HepG2 (cell line): ENCODE measurements around the gene KRTCAP3. TPM values are rescaled to one million over a fixed set of nuclear protein-coding genes. Genes with fewer than 3 reads are reported as not detected.

Experiments used
- ATAC-seq: fragments of 200-7000 bp; cut with Tn5 transposase; 3 replicates; pipeline ENCODE4 v1.9.1; 2020; ENCODE audit warnings: mild to moderate bottlenecking, moderate library complexity
- BruUV-seq: library from RNA; stranded (reverse); fragments of 400-500 nt; replicated peaks from 2 replicates; lab custom pipeline; 2021; lab: Mats Ljungman, UMichigan
- CTCF ChIA-PET: fragments of 300-600 bp; formaldehyde crosslinking; extraction: SDS; loops from one replicate; lab custom pipeline; 2021; ENCODE audit warnings: low total read pairs, inconsistent platforms, low intra/inter-chr PET ratio; lab: Yijun Ruan, JAX
- POLR2A ChIA-PET: fragments of 350-600 bp; sonication (Branson Sonifier 250); formaldehyde crosslinking; loops from one replicate; lab custom pipeline; 2020; ENCODE audit warnings: antibody characterized with exemption, inconsistent platforms; lab: Yijun Ruan, JAX
- DNase-seq: peaks from one replicate; pipeline ENCODE4 v3.0.0-alpha.2; 2015; ENCODE audit warnings: low spot score
- FAIRE-seq: peaks from 3 replicates; lab custom pipeline; 2011; peaks lifted over from hg19 to GRCh38; lab: Jason Lieb, UNC
- H2AFZ ChIP-seq: one replicate; pipeline ENCODE4 v1.6.1; 2011; ENCODE audit warnings: low read length, inconsistent platforms
- H3K27ac ChIP-seq: fragments of 300-600 bp; 3 replicates; pipeline ENCODE4 v1.8.0; 2011; ENCODE audit warnings: mixed run types, mild to moderate bottlenecking, mixed read lengths, low read length, inconsistent platforms; ENCODE audit not compliant: insufficient read depth; ENCODE audit errors: extremely low read length
- H3K27me3 ChIP-seq, 2 experiments: fragments of 200-600 bp in 1 of 2; 2 replicates in 1 of 2; 3 replicates in 1 of 2; pipeline versions ENCODE4 v1.6.0 to v1.8.0; 2011; ENCODE audit warnings: low read length in 2 of 2, mild to moderate bottlenecking in 2 of 2, moderate library complexity in 2 of 2, inconsistent platforms in 1 of 2; ENCODE audit not compliant: insufficient read depth in 2 of 2, control insufficient read depth in 1 of 2
- H3K36me3 ChIP-seq, 2 experiments: fragments of 200-600 bp in 1 of 2; replicated peaks in 1 of 2; 2 replicates in 1 of 2; 3 replicates in 1 of 2; pipeline versions ENCODE4 v1.5.1 to v1.8.0; 2011; ENCODE audit warnings: low read length in 2 of 2, inconsistent platforms in 1 of 2; ENCODE audit not compliant: insufficient read depth in 2 of 2, control insufficient read depth in 1 of 2
- H3K4me1 ChIP-seq: 2 replicates; pipeline ENCODE4 v1.5.1; 2012; ENCODE audit warnings: low read length, inconsistent platforms; ENCODE audit not compliant: insufficient read depth
- H3K4me2 ChIP-seq: 2 replicates; pipeline ENCODE4 v1.6.0; 2011; ENCODE audit warnings: low read depth, low read length, inconsistent platforms
- H3K4me3 ChIP-seq, 3 experiments: fragments of 200-600 bp in 1 of 3; sonication (generic), shearing (Covaris generic) in 1 of 3; replicated peaks in 1 of 3; 2 replicates each; pipeline ENCODE4 v1.5.1; 2011 to 2016; ENCODE audit warnings: low read length in 3 of 3, inconsistent platforms in 2 of 3, low read depth in 2 of 3, mild to moderate bottlenecking in 2 of 3, control low read depth in 1 of 3, mixed read lengths in 1 of 3; ENCODE audit not compliant: insufficient read depth in 1 of 3
- H3K79me2 ChIP-seq: one replicate; pipeline ENCODE4 v1.6.1; 2011; ENCODE audit warnings: low read length, inconsistent platforms; ENCODE audit not compliant: insufficient read depth
- H3K9ac ChIP-seq: 2 replicates; pipeline ENCODE4 v1.6.0; 2011; ENCODE audit warnings: mild to moderate bottlenecking, low read depth, low read length, inconsistent platforms; ENCODE audit not compliant: insufficient read depth
- H3K9me3 ChIP-seq: 2 replicates; pipeline ENCODE4 v1.5.1; 2012; ENCODE audit warnings: mild to moderate bottlenecking, low read length
- H4K20me1 ChIP-seq: 2 replicates; pipeline ENCODE4 v1.6.0; 2011; ENCODE audit warnings: inconsistent platforms, mild to moderate bottlenecking, low read length, moderate library complexity; ENCODE audit not compliant: insufficient read depth
- GABPA ChIP-seq, 2 experiments: IDR thresholded peaks; 2 replicates each; pipeline ENCODE4 v1.6.1; 2011 to 2016; ENCODE audit warnings: low read depth in 2 of 2, low read length in 1 of 2, missing biosample characterization in 1 of 2, missing genetic modification characterization in 1 of 2
- GATAD2A ChIP-seq: IDR thresholded peaks from 2 replicates; pipeline ENCODE4 v1.6.1; 2016
- MAFK ChIP-seq, 2 experiments: IDR thresholded peaks in 1 of 2; conservative IDR thresholded peaks in 1 of 2; 2 replicates each; pipeline ENCODE4 v1.6.1; 2011; ENCODE audit warnings: improper control_type of control experiment in 2 of 2, low read length in 2 of 2
- ONECUT2 ChIP-seq: sonication (generic); formaldehyde crosslinking; IDR thresholded peaks from 2 replicates; pipeline ENCODE4 v1.4.0; 2020; ENCODE audit warnings: missing genetic modification reagents
- RAD21 ChIP-seq: fragments of 450-650 bp; formaldehyde crosslinking; IDR thresholded peaks from 2 replicates; pipeline ENCODE4 v1.5.0; 2020; ENCODE audit warnings: mild to moderate bottlenecking
- REST ChIP-seq, 2 experiments: IDR thresholded peaks; 2 replicates each; pipeline ENCODE4 v1.6.1; 2011 to 2012; ENCODE audit warnings: low read length in 2 of 2, borderline replicate concordance in 1 of 2, low read depth in 1 of 2, mild to moderate bottlenecking in 1 of 2, moderate library complexity in 1 of 2
- RFX1 ChIP-seq: fragments of 450-650 bp; IDR thresholded peaks from 2 replicates; pipeline ENCODE4 v1.6.1; 2017
- ZFP41 ChIP-seq: sonication (generic); formaldehyde crosslinking; IDR thresholded peaks from 2 replicates; pipeline ENCODE4 v1.4.0; 2020; ENCODE audit warnings: mild to moderate bottlenecking, missing genetic modification reagents, borderline replicate concordance
- ZNF142 ChIP-seq: sonication (generic); formaldehyde crosslinking; IDR thresholded peaks from 2 replicates; pipeline ENCODE4 v1.4.0; 2020; ENCODE audit warnings: missing genetic modification reagents
- ZNF264 ChIP-seq: sonication (generic); formaldehyde crosslinking; IDR thresholded peaks from 2 replicates; pipeline ENCODE4 v1.4.0; 2020; ENCODE audit warnings: missing genetic modification reagents
- ZNF446 ChIP-seq: sonication (generic); formaldehyde crosslinking; IDR thresholded peaks from 2 replicates; pipeline ENCODE4 v1.5.0; 2020; ENCODE audit warnings: mild to moderate bottlenecking, missing genetic modification reagents
- ZNF556 ChIP-seq: sonication (generic); formaldehyde crosslinking; IDR thresholded peaks from 2 replicates; pipeline ENCODE4 v1.4.0; 2020; ENCODE audit warnings: mild to moderate bottlenecking, missing genetic modification reagents, borderline replicate concordance
- ZSCAN20 ChIP-seq: sonication (generic); formaldehyde crosslinking; IDR thresholded peaks from 2 replicates; pipeline ENCODE4 v1.4.0; 2020; ENCODE audit warnings: missing genetic modification reagents, mild to moderate bottlenecking, borderline replicate concordance
- WGBS: methylation state at CpG from one replicate; pipeline ENCODE4 v1.1.6; 2017; ENCODE audit warnings: low lambda C conversion rate; 5-methylcytosine and 5-hydroxymethylcytosine counted together
- in situ Hi-C: cut with HindIII; loops from 2 replicates; pipeline ENCODE4 v1.10.0; 2017; ENCODE audit warnings: low pct_unique_long_range_greater_than_20kb; ENCODE audit not compliant: extremely low pct_ligation_motif_present
- intact Hi-C: fragments of 100-400 bp; cut with micrococcal nuclease; formaldehyde crosslinking; loops from one replicate; pipeline ENCODE4 v1.10.0; 2022; ENCODE audit not compliant: unreplicated experiment
- polyA plus RNA-seq, 8 experiments: library from polyadenylated mRNA; depleted of rRNA in 3 of 8; stranded (reverse) in 7 of 8; unstranded in 1 of 8; fragments of >200 nt; fragmentation: Illumina TruSeq in 4 of 8; extraction: Trizol in 4 of 8; gene quantifications; 2 replicates each; pipeline versions ENCODE4 v1.2.1 to v1.2.3, GENCODE V29; 2011 to 2016; ENCODE audit warnings: low read depth in 4 of 8, missing spikeins in 1 of 8, mixed read lengths in 1 of 8; ENCODE audit not compliant: insufficient read depth in 1 of 8
- total RNA-seq, 5 experiments: library from RNA; depleted of rRNA; stranded (reverse); fragments of >200 nt; fragmentation: Illumina TruSeq; extraction: Trizol; gene quantifications; 2 replicates each; pipeline ENCODE4 v1.2.3, GENCODE V29; 2016; ENCODE audit warnings: low read depth in 1 of 5

KRTCAP3 gene
- total and polyA plus RNA-seq, 2 of the 13 experiments (the other 11 are each of a cell fraction or from before 2014, with no cell fraction given) = 2.1 to 4.5 TPM

- WGBS = 46% methylated on average over 3 of the region's 3 CpGs
- ATAC-seq = no peak
These were observed 6.2 kb downstream of the KRTCAP3 start for GRCh38 chr2:27448381-27448780.

More at GRCh38 chr2:27448381-27448780, 6.2 kb downstream of the KRTCAP3 start:
- H4K20me1 ChIP-seq = no peaks in the 10 kb centered on the region
- H3K4me3 ChIP-seq = no peak overlapping the region
- peaks cover 5 to 42% of the 10 kb centered on the region in 2 experiments; a peak in 4 of 5 replicates for H3K36me3 ChIP-seq
- no peak overlapping the region for H3K9ac ChIP-seq
- H2AFZ ChIP-seq = no peak overlapping the region
- H3K79me2 ChIP-seq = no peaks in the 10 kb centered on the region
- H3K9me3 ChIP-seq = no peaks in the 10 kb centered on the region
- ChIA-PET CTCF (no interaction called here), POLR2A (no interaction called here)
- H3K4me1 ChIP-seq = no peaks in the 10 kb centered on the region
- intact Hi-C loops (no loop called here), in situ Hi-C loops (no loop called here)
- no peak overlapping the region for H3K27ac ChIP-seq
- H3K27me3 ChIP-seq = no peaks in the 10 kb centered on the region
- TF ChIP-seq ONECUT2 (no peak), ZSCAN20 (CRISPR knock-in tag) (no peak), GABPA (IDR thresholded peaks at IDR 0.05; ENCODE audit: low read depth, low read length) (no peak), GABPA (CRISPR knock-in tag; IDR thresholded peaks at IDR 0.05; ENCODE audit: low read depth) (no peak), ZNF142 (CRISPR knock-in tag) (no peak), ZNF556 (CRISPR knock-in tag) (no peak), ZNF264 (CRISPR knock-in tag) (no peak), RAD21 (CRISPR knock-in tag) (no peak), RFX1 (no peak), ZNF446 (CRISPR knock-in tag) (no peak), GATAD2A (CRISPR knock-in tag) (no peak), ZFP41 (no peak), REST (IDR thresholded peaks at IDR 0.05; ENCODE audit: borderline replicate concordance in 1 of 2, low read depth in 1 of 2, low read length in 2 of 2) (no peak), MAFK (conservative IDR thresholded peaks at IDR 0.05 in 1 of 2, IDR thresholded peaks at IDR 0.05 in 1 of 2; ENCODE audit: low read length in 2 of 2) (no peak)
- no peak overlapping the region for H3K4me2 ChIP-seq
- no peak for FAIRE-seq
- no TSS peak for BruUV-seq
- DNase-seq = no peak
